Ovary (tissue), 9 donors: ENCODE data around the gene MYBPH. TPM values are rescaled to one million over a fixed set of nuclear protein-coding genes. Genes with fewer than 3 reads are reported as not detected.
A peak's percentile ranks its signal among the peaks of the same experiment; 100 is the strongest.

Experiments
- DNase-seq, 5 donors: peaks; one replicate each; pipeline ENCODE4 v3.0.0-alpha.2; 2019 to 2020
- H3K27ac ChIP-seq, 2 donors: fragments of 200-600 bp; one replicate each; pipeline versions ENCODE4 v1.5.1 to v1.8.0; 2019 to 2022
- H3K27me3 ChIP-seq: fragments of 200-600 bp; one replicate; pipeline ENCODE4 v1.8.0; 2022
- H3K36me3 ChIP-seq: fragments of 200-600 bp; sonication (generic); one replicate; pipeline ENCODE4 v1.5.1; 2019
- H3K4me1 ChIP-seq: one replicate; pipeline ENCODE4 v1.8.1; 2013; ENCODE audit warnings: mild to moderate bottlenecking, moderate library complexity; ENCODE audit not compliant: insufficient read depth
- H3K4me3 ChIP-seq: fragments of 200-600 bp; sonication (generic); one replicate; pipeline ENCODE4 v1.5.1; 2017
- H3K9me3 ChIP-seq, 2 donors: fragments of 200-600 bp in 1 of 2; sonication (generic) in 1 of 2; one replicate each; pipeline versions ENCODE4 v1.5.1 to v1.8.1; 2013 to 2019; ENCODE audit warnings: mild to moderate bottlenecking in 1 of 2, moderate library complexity in 1 of 2
- CTCF ChIP-seq, 3 donors: fragments of 450-650 bp in 2 of 3; fragments of 200-600 bp in 1 of 3; IDR thresholded peaks; one replicate each; pipeline versions ENCODE4 v1.5.1 to v1.8.0; 2016 to 2022; ENCODE audit warnings: antibody characterized with exemption in 3 of 3, mild to moderate bottlenecking in 1 of 3
- EP300 ChIP-seq: sonication (generic); formaldehyde crosslinking; IDR thresholded peaks from one replicate; pipeline ENCODE4 v1.6.1; 2017; ENCODE audit warnings: antibody characterized with exemption
- POLR2A ChIP-seq: fragments of 450-650 bp; IDR thresholded peaks from one replicate; pipeline ENCODE4 v1.6.1; 2017; ENCODE audit warnings: antibody characterized with exemption, mild to moderate bottlenecking, moderate library complexity
- WGBS, 3 donors: extraction: QIAGEN DNeasy Blood & Tissue Kit in 1 of 3; methylation state at CpG; one replicate each; pipeline versions ENCODE4 v1.1.5 to v1.1.7; 2013 to 2017; 5-methylcytosine and 5-hydroxymethylcytosine counted together
- intact Hi-C, 4 donors: fragments of 100-400 bp; cut with DNase I; formaldehyde crosslinking; loops; one replicate each; pipeline versions ENCODE4 v1.11.0 to v1.15.1; 2022 to 2023
- polyA plus RNA-seq, 2 donors: library from polyadenylated mRNA; stranded (reverse); fragments of 200-250 nt in 1 of 2; fragments of 350-450 nt in 1 of 2; fragmentation: Illumina TruSeq in 1 of 2; extraction: RNeasy Lipid Tissue Mini Kit (QIAGEN cat#74804) in 1 of 2; gene quantifications; one replicate each; pipeline ENCODE4 v1.2.3, GENCODE V29; 2013 to 2014
- total RNA-seq, 7 donors: library from RNA; depleted of rRNA in 2 of 7; stranded (reverse); fragments of >200 nt in 2 of 7; fragmentation: NEBNext Ultra II Directional in 3 of 7; extraction: Animal tissue kit (Norgen Biotek cat#: 25700) in 3 of 7; gene quantifications; one replicate each; pipeline versions ENCODE4 v1.1.0 to v1.2.4, GENCODE V29; 2016 to 2023
- donor health status: DM: no; HTN: no; CAD: no; lungs with moderate emphysema.
- donor health status: DM: no; HTN: no; CAD: no.
- donor health status: Bipolar disorder and iron deficiency.
- donor health status: DM: yes; HTN: yes; CAD: no.
- donor health status: DM: no; HTN: no; CAD: no.
- donor health status: DM: yes; HTN: yes; CAD: no.

The MYBPH gene
- total and polyA plus RNA-seq, 9 donors, result 0.04 to 0.27 (median 0.17) TPM; not detected in 5

- intact Hi-C loops, result no loop called here
- Histone ChIP-seq H3K9me3 (no peaks in the 10 kb centered on the region), H3K36me3 (no peaks in the 10 kb centered on the region), H3K27me3 (no peaks in the 10 kb centered on the region), H3K4me3 (no peak overlapping the region), H3K4me1 (no peaks in the 10 kb centered on the region), H3K27ac (no peak overlapping the region)
- peak in 1 of 5 donors; percentile 29 for DNase-seq
- TF ChIP-seq CTCF (IDR thresholded peaks at IDR 0.05), result no peak
- TF ChIP-seq EP300, result no peak
- TF ChIP-seq POLR2A, result no peak
- WGBS, 3 donors, result 39 to 62% (median 45%) methylated on average over 8 of the region's 8 CpGs
These were observed 24.4 kb upstream of the MYBPH start for GRCh38 chr1:203199816-203200571.

GRCh38 chr1:203199481-203199815 lies 23.8 kb upstream of the MYBPH start:
- TF ChIP-seq CTCF (IDR thresholded peaks at IDR 0.05) (no peak), EP300 (no peak), POLR2A (no peak)
- H3K36me3 ChIP-seq, result no peaks in the 10 kb centered on the region
- no peaks in the 10 kb centered on the region for H3K9me3 ChIP-seq
- DNase-seq, result no peak
- no peaks in the 10 kb centered on the region for H3K4me1 ChIP-seq
- intact Hi-C loops, result no loop called here
- no peak overlapping the region for H3K4me3 ChIP-seq
- H3K27me3 ChIP-seq, result no peaks in the 10 kb centered on the region
- WGBS, 3 donors, result 82 to 90% (median 86%) methylated on average over 6 of the region's 6 CpGs
- no peak overlapping the region for H3K27ac ChIP-seq

GRCh38 chr1:203199002-203199401 lies 23.4 kb upstream of the MYBPH start:
- no peak for DNase-seq
- TF ChIP-seq POLR2A, result no peak
- no peak for TF ChIP-seq CTCF (IDR thresholded peaks at IDR 0.05)
- TF ChIP-seq EP300, result no peak
- Histone ChIP-seq H3K36me3 (no peaks in the 10 kb centered on the region), H3K27me3 (no peaks in the 10 kb centered on the region), H3K4me3 (no peak overlapping the region), H3K9me3 (no peaks in the 10 kb centered on the region), H3K4me1 (no peaks in the 10 kb centered on the region), H3K27ac (no peak overlapping the region)
- intact Hi-C loops, result no loop called here
- WGBS, 3 donors, result 81 to 90% (median 85%) methylated on average over 3 of the region's 3 CpGs

GRCh38 chr1:203197625-203198024 lies 22.0 kb upstream of the MYBPH start:
- H3K27ac ChIP-seq, result no peak overlapping the region
- H3K9me3 ChIP-seq, result no peaks in the 10 kb centered on the region
- no peak overlapping the region for H3K4me3 ChIP-seq
- DNase-seq, result no peak
- no peaks in the 10 kb centered on the region for H3K27me3 ChIP-seq
- intact Hi-C loops, result no loop called here
- 24 to 46% (median 34%) methylated on average over 3 of the region's 3 CpGs for WGBS, 3 donors
- TF ChIP-seq POLR2A, result no peak
- TF ChIP-seq CTCF (IDR thresholded peaks at IDR 0.05), result no peak
- TF ChIP-seq EP300, result no peak
- no peaks in the 10 kb centered on the region for H3K36me3 ChIP-seq
- H3K4me1 ChIP-seq, result no peaks in the 10 kb centered on the region
